Chondrocyte (in vitro differentiated cells): ENCODE results near the gene NPTX1. TPM values are rescaled to one million over a fixed set of nuclear protein-coding genes. Genes with fewer than 3 reads are reported as not detected.

ENCODE experiments used
- DNase-seq: peaks from one replicate; pipeline ENCODE4 v3.0.0; 2021; ENCODE audit warnings: mixed read lengths, low spot score
- H3K27ac Mint-ChIP-seq: one replicate; pipeline ENCODE4 v1.8.0; 2021; ENCODE audit warnings: mild to moderate bottlenecking, moderate library complexity, mixed read lengths; ENCODE audit not compliant: unreplicated experiment
- H3K27me3 Mint-ChIP-seq: 2 replicates; pipeline ENCODE4 v1.8.0; 2021; ENCODE audit warnings: low read depth, mixed read lengths
- H3K36me3 Mint-ChIP-seq: 2 replicates; pipeline ENCODE4 v1.8.0; 2021; ENCODE audit warnings: low read depth, mixed read lengths
- H3K4me1 Mint-ChIP-seq: 2 replicates; pipeline ENCODE4 v1.8.0; 2021; ENCODE audit warnings: low read depth, mild to moderate bottlenecking, mixed read lengths
- H3K4me3 Mint-ChIP-seq: one replicate; pipeline ENCODE4 v1.8.0; 2021; ENCODE audit warnings: mild to moderate bottlenecking, moderate library complexity, mixed read lengths; ENCODE audit not compliant: unreplicated experiment
- H3K9me3 Mint-ChIP-seq: 2 replicates; pipeline ENCODE4 v1.8.0; 2021; ENCODE audit warnings: low read depth, mixed read lengths
- CTCF ChIP-seq: fragments of 200-600 bp; sonication (generic); IDR thresholded peaks from 2 replicates; pipeline ENCODE4 v1.5.0; 2021; ENCODE audit warnings: antibody characterized with exemption, mild to moderate bottlenecking, moderate library complexity
- total RNA-seq: library from RNA; stranded (reverse); gene quantifications from 3 replicates; pipeline ENCODE4 v1.2.1, GENCODE V29; 2021

NPTX1 gene
- total RNA-seq, 1 donor from 2014 or later: 16.5 TPM

GRCh38 chr17:80473701-80474100 is 2.7 kb downstream of the NPTX1 start:
- H3K36me3 Mint-ChIP-seq: peaks cover 3% of the 10 kb centered on the region
- H3K27me3 Mint-ChIP-seq: peaks cover 28% of the 10 kb centered on the region
- TF ChIP-seq CTCF: no peak
- H3K9me3 Mint-ChIP-seq: no peaks in the 10 kb centered on the region
- no peak overlapping the region for H3K4me3 Mint-ChIP-seq
- peaks cover 14% of the 10 kb centered on the region for H3K4me1 Mint-ChIP-seq
- DNase-seq: no peak
- H3K27ac Mint-ChIP-seq: no peak overlapping the region

- Mint-ChIP-seq H3K9me3 (no peaks in the 10 kb centered on the region), H3K27ac (no peak overlapping the region), H3K4me3 (no peak overlapping the region), H3K27me3 (peaks cover 35% of the 10 kb centered on the region), H3K4me1 (peaks cover 14% of the 10 kb centered on the region), H3K36me3 (peaks cover 3% of the 10 kb centered on the region)
- DNase-seq: no peak
- no peak for TF ChIP-seq CTCF
These were observed 3.4 kb downstream of the NPTX1 start for GRCh38 chr17:80472996-80473395.

DNA sequence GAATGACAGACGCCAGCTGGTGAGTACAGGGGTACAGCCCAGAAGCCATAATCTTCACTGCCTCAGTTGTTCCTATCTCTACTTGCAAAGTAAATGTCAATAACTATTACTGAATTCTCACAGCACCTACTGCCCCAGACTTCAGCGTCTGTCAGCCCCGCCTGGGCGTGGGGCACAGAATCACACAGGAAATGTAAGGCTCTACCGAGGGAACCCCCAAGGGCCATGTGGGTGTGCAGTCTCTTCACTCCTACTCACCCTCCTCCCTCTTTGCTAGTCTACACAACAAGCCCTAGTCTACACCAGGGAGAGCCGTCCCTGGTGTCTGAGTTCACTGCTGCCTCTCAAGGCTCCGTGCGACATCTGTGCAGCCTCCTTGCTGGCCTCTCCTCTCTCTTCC is 4.5 kb downstream of the NPTX1 start:
- DNase-seq: no peak
- Mint-ChIP-seq H3K4me1 (peaks cover 14% of the 10 kb centered on the region), H3K27me3 (peaks cover 44% of the 10 kb centered on the region), H3K27ac (no peak overlapping the region), H3K36me3 (peaks cover 5% of the 10 kb centered on the region), H3K9me3 (no peaks in the 10 kb centered on the region), H3K4me3 (no peak overlapping the region)
- no peak for TF ChIP-seq CTCF

DNA sequence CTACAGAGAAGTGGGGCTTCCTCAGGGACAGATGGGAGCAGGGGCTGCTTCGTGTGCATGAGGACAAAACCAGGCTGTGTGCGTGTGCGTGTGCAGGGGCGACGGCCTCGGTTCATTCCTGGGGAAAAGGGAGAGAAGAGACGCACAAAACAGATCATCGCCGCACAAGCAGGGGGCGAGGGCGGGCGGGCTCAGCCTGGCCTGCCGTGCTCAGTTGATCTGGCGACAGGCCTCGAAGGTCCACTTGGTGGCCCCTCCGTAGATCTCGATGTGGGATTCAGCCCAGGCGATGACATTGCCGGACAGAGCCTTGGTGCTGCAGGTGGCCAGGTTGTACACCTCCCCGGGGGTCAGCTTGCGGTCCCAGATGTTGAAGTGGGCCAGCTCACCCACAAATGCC is 5.8 kb downstream of the NPTX1 start:
- no peak for DNase-seq
- Mint-ChIP-seq H3K9me3 (no peaks in the 10 kb centered on the region), H3K36me3 (peaks cover 5% of the 10 kb centered on the region)

DNA sequence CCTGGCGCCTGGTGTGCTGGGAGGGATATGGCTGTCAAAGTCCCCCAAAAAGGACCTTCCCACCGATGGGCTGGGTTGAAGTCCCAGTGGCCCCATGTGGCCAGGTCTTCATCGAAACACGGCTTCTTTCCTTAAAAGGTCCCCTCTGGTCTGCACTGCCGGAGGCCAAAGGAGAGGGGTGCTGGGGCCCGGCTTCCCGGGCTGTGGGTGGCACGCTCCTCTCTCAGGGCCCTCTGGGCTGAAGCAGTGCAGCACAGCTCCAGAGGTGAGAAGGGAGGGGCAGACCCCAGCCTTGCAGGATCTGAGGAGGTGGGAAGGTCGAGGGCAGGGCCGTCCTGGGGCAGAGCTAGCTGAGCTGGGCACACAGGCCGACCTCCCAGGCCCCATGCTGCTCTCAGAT is 6.7 kb downstream of the NPTX1 start:
- no peak for DNase-seq
- Mint-ChIP-seq H3K36me3 (peaks cover 5% of the 10 kb centered on the region), H3K4me1 (peaks cover 6% of the 10 kb centered on the region), H3K27me3 (peaks cover 42% of the 10 kb centered on the region), H3K9me3 (no peaks in the 10 kb centered on the region), H3K4me3 (no peak overlapping the region), H3K27ac (no peak overlapping the region)
- no peak for TF ChIP-seq CTCF

More for the DNA sequence above, 5.8 kb downstream of the NPTX1 start:
- no peak overlapping the region for H3K27ac Mint-ChIP-seq
- H3K27me3 Mint-ChIP-seq: peaks cover 44% of the 10 kb centered on the region
- H3K4me3 Mint-ChIP-seq: no peak overlapping the region
- H3K4me1 Mint-ChIP-seq: peaks cover 14% of the 10 kb centered on the region
- no peak for TF ChIP-seq CTCF
